ENCODE measurements around the gene SLC35F3.

DNA sequence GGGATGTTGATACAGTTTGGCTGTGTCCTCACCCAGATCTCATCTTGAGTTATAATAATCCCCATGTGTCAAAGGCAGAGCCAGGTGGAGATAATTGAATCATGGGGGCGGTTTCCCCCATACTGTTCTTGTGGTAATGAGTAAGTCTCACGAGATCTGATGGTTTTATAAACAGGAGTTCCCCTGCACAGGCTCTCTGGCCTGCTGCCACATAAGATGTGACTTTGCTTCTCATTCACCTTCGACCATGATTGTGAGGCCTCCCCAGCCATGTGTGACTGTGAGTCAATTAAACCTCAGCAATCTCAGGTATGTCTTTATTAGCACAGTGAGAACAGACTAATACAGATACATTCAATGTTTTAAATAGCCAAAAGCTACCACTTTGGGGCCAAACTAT, 41.1 kb downstream of the SLC35F3 start:
- TF ChIP-seq, protein P1, sequence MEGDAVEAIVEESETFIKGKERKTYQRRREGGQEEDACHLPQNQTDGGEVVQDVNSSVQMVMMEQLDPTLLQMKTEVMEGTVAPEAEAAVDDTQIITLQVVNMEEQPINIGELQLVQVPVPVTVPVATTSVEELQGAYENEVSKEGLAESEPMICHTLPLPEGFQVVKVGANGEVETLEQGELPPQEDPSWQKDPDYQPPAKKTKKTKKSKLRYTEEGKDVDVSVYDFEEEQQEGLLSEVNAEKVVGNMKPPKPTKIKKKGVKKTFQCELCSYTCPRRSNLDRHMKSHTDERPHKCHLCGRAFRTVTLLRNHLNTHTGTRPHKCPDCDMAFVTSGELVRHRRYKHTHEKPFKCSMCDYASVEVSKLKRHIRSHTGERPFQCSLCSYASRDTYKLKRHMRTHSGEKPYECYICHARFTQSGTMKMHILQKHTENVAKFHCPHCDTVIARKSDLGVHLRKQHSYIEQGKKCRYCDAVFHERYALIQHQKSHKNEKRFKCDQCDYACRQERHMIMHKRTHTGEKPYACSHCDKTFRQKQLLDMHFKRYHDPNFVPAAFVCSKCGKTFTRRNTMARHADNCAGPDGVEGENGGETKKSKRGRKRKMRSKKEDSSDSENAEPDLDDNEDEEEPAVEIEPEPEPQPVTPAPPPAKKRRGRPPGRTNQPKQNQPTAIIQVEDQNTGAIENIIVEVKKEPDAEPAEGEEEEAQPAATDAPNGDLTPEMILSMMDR (IDR thresholded peaks at IDR 0.05), result no peak
- TF ChIP-seq POLR2A (IDR thresholded peaks at IDR 0.05), result no peak

Data from suprapubic skin (tissue), 3 donors.